HG02571 (cell line): ENCODE measurements around the gene U2AF2.

Experiments
- ATAC-seq: cut with Tn5 transposase; IDR thresholded peaks from one replicate; pipeline ENCODE4 v1.9.1; 2021; ENCODE audit warnings: mild to moderate bottlenecking, moderate library complexity; ENCODE audit not compliant: unreplicated experiment

The U2AF2 gene

GRCh38 chr19:55654323-55654867 lies 440 bp upstream of the U2AF2 start:
- peak; percentile 57 for ATAC-seq

DNA sequence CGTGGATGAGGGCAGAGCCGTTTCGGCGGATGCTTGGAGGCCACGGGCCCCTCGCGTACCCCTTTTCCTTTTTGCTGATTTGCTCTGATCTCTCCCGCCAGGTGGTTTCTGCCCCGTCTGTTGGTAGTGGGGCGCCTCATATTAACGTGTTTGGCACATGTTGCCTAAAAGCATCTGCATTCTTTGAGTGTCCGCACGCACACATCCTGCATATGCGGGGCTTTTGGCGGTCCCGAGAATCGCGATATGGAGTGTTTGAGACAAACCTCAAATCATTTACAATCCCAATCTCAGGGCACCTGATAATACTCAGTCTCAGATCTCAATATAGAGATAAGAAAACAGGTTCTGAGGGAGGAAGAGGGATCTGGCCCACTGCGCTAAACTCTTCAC lies 809 bp downstream of the U2AF2 start:
- ATAC-seq: no peak

DNA sequence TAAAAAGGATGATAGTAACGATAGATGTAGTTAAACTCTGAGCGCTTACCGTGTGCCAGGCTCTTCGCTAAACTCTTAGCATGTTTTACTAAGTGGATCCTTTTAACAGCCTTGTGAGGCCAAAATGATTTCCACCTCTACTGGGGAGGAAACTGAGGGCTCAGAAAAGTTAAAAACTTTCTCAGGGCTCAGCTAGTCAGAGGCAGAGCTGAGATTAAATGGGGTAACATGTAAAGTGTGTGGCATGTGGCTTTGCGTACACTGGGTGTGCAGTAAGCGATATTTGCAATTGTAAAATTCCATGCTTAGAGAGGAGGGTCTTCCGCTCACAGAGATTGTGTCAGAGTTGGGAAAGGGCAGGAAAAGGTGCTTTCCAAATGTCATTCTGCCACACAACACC lies 1.7 kb downstream of the U2AF2 start:
- ATAC-seq: no peak

DNA sequence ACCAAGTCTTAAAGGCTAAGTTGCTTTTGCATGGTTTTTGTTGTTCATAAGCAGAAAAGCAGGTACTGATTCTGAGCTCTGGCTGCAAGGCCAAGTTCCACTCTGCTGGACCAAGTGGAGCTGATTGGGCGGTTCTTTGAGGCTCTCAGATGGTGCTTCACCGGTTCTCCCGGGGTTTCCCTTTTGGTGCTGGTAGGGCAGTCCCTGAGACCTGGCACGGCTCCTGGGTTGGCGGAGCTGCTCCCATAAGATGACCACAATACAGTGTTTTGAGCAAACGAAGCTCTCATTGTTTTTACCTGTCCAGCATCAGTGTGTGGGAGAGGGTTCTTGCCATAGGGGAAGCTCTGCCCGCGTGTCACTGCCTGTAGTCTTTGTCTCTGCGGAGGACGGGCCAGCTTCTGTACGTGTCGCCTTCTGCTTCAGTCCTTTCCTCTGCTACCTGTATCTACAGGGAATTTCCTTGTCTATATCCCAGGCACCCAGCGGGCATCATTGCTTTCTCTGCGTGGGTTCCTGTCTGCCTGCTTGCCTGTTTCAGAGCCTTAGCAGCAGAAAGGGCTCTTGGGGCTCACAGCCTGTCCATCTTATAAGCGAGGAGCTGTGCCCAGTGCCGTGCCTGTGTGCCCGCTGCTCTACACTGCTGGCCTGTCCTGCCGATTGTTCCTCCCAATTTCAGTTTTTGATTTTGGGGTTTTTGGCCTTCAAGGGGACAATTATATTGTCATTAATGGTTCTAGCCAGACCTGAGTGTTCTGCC lies 2.3 kb downstream of the U2AF2 start:
- ATAC-seq: no peak

DNA sequence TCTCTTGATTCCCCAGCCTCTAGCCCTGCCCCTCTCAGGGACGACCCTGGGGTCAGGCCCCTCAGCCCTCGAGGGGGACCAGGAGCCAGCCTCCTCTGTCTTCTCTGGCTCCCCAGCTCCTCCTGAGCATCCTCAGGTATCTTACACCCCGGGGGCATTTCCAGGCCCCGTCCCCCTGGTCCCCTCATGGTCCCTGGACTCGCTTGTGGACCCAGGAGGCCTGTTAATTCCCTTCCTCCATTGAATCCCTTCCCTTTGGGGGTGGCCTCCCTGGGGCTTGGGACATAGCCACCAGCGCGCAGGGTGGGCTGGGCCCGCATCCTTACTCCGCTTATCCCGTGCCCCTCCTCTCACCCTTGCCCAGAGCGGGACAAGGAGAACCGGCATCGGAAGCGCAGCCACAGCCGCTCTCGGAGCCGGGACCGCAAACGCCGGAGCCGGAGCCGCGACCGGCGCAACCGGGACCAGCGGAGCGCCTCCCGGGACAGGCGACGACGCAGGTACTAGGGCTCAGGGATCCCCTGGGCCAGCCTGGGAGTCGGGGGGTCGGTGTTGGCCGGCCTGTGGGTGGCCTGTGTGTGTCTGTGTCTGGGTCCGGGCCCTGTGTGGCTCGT lies 4.1 kb downstream of the U2AF2 start:
- ATAC-seq: no peak

- no peak for ATAC-seq
These were observed 5.0 kb downstream of the U2AF2 start for GRCh38 chr19:55659822-55660221.

DNA sequence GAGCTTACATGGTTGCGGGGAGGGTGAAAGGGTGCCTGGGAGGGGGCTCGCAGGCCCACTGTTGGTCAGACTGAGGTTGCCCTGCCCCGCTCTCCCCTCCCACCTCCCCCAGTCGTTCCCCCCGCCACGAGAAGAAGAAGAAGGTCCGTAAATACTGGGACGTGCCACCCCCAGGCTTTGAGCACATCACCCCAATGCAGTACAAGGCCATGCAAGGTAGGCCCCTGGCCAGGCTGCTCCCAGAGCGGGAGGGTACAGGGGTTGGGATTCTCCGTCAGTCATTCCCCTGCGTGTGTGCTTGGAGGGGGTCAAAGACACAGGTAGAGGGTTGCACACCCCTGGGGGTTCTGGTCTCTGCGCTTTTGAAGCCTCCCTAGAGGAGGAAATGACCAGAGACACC lies 5.6 kb downstream of the U2AF2 start:
- no peak for ATAC-seq

GRCh38 chr19:55660991-55661390 lies 6.2 kb downstream of the U2AF2 start:
- ATAC-seq: no peak

- ATAC-seq: no peak
These were observed 7.0 kb downstream of the U2AF2 start for GRCh38 chr19:55661826-55662225.

DNA sequence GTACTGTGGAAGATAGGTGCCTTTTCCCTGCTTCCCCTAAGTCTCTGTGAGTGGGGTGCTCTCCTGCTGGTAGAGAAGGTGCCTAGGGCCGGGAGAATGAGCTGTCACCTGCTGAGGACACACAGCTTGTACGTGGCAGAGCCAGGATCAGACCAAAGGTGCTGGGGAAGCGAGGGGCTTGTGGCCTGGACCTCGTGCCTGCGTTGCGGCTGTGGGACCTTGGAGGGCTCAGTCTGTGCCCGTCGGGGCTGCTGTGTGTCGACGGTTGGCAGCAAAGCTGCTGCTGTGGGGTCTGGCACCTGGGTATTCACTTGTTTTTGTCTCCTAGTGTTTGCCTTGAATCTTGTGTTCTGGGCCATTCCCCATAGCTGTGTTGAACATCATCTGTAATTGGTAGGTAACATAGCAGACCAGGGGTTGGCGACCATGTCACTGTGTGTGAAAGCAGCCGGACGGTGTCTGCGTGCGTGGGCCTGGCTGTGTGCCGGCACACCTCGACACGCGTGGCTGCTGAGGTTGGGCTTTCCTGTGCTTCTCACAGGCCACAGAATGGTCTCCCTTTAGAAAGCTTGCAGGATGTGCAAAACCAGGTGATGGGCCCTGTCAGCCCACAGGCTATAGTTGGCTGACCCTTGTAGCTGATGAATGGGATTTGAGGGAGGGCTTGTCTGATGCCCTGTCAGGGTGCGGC lies 9.2 kb downstream of the U2AF2 start:
- no peak for ATAC-seq

DNA sequence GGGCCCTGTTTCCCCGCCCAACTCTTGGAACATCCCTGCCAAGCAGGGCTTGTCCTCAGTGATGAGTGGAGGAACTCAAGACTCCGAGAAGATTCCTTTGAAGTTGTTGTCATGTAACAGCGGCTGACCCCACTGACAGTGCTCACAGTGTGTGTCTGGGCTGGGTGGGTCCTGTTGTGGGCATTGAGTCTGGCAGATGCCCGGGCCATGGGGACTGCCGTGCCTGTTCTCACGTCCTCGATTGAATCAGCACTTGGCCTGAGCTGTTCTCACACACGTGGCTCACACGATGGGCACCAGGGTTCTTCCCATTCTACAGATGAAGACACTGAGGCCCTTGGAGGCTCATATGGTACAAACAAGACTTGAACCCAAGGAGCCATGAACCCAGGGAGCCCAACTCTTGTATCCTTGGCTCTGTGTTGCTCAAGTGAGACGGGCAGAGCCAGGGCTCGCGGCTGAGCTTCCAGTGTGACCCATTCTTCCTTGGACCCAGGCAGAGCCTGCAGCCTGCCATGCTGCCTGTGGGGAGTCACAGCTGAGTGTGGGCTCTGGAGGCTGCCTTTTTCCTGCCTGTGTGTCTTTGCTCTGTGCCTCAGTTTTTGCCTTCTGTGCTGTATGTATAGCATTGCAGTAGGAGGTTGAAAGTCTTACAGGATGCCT lies 11.6 kb downstream of the U2AF2 start:
- no peak for ATAC-seq

DNA sequence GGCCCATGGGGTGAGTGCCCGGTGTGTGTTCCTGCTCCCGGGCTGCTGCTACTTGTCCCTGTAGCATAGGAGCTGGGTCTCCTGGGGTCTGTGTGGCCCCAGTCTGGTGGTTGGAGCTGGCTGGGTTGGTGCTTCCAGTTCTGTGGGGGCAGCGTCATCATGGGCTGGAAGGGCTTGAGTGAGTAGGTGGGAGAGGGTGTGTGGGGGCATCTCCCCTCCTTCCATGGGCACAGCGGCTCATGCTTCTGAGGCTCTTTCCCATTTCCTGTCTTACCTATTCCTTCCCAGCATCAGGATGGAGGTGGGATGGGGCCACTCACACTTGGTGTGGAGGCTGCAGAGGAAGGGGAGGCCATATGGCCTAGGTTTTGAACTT lies 12.2 kb downstream of the U2AF2 start:
- no peak for ATAC-seq

- ATAC-seq: no peak
These were observed 12.7 kb downstream of the U2AF2 start for GRCh38 chr19:55667511-55667910.

DNA sequence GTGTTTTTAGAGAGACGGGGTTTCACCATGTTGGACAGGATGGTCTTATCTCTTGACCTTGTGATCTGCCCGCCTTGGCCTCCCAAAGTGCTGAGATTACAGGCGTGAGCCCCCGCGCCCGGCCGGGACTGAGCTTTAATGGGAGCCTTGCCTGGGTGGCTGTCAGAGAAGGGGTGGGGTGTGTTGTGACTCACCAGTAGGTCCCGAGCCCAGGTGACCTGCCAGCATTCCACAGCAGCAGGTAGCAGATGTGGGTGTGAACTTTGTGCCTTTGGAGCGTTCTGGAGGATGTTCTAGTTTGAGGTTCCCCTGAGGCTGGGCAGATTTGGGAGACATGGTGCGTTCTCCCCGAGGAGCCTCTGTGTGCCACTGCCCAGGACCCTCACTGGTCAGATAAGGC lies 13.1 kb downstream of the U2AF2 start:
- no peak for ATAC-seq

GRCh38 chr19:55668603-55669348 lies 13.9 kb downstream of the U2AF2 start:
- ATAC-seq: no peak

DNA sequence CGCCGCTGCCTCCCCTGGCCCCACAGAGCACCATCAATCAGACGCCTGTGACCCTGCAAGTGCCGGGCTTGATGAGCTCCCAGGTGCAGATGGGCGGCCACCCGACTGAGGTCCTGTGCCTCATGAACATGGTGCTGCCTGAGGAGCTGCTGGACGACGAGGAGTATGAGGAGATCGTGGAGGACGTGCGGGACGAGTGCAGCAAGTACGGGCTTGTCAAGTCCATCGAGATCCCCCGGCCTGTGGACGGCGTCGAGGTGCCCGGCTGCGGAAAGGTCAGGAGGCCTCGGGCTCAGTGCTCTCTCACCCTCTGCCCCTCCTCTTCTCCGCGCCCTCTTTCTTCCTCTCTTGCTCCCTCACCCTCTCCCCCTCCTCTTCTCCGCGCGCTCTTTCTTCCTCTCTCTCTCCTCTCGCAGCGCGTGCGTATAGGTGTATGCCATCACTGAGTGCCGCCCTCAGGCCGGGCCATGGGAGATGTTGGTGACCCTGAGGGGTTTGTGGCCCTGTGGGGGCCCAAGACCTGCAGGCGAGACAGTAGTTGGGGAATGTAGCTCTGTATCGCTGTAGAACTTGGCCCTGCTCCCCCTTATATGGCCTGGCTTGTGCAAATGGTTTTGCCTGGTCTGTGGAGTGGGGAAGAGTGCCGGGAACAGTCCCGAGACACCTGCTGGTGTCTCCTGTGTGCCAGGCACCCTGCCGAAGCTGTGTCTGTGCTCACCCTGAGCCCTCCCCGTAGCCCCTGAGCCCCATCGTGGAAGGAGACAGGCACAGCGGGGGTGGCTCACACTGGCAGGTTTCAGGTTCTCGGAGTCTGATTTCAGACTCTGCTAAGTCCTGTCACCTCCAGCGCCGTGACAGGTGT lies 14.8 kb downstream of the U2AF2 start:
- ATAC-seq: no peak

GRCh38 chr19:55670280-55671053 lies 15.6 kb downstream of the U2AF2 start:
- ATAC-seq: no peak

DNA sequence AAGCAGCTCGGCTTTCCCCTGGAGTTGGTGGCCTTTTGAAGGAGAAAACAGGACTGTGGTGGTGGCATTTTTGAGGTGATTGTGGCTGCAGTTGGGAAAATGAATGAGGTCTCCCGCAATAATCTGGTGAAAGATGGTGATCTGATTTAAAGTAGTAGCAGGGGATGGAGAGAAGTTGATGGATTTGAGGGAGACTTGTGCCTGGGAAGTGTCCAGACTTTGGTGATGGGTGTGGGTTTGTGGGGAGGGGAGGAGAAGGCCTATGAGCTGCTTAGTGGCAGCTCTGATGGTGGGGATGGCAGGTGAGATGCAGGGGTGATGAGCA lies 16.2 kb downstream of the U2AF2 start:
- no peak for ATAC-seq

DNA sequence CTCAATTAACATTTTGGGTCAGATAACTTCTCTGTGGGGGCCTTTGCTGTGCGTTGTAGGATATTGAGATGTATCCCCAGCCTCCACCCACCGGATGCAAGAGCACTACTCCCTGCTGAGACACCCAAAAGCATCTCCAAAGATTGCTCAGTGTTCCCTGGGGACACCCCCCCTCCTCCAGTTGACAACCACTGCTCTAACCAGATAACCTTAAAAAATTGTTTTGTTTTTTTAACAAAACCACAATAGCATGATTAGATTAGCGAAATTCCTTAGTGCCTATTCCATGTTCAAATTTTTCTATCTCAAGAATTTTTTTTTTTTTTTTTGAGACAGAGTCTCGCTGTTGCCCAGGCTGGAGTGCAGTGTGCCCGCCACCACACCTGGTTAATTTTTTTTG lies 17.6 kb downstream of the U2AF2 start:
- ATAC-seq: no peak
